Measurements from ENCODE around the gene STXBP1. TPM values are rescaled to one million over a fixed set of nuclear protein-coding genes. Genes with fewer than 3 reads are reported as not detected.

The STXBP1 gene
- total and polyA plus RNA-seq, 2 of the 13 experiments (the other 11 are each of a cell fraction or from before 2014, with no cell fraction given), result 2.9 TPM

DNA sequence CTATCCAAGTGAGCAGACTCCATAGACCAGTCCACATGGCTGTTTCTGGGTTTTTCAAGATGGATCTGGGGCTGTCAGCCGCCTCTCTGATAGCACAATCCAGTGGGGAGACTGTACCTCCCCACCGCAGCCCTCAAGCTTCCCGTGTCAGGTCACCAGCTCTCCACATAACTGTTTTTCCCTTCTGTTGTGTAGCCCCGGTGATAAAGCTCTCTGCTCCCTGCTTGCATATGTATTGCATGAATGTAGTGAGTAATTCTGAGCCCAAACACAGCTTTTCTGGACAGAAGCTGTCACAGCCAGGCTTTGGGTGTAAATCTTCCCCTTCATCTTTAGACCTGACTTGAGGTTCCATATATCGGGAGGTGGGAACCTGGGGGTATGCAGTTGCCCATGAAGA, 71.6 kb downstream of the STXBP1 start:
- CTCF ChIA-PET (ENCODE audit: low intra/inter-chr PET ratio, low total read pairs), result no interaction called here
- Histone ChIP-seq H3K79me2 (ENCODE audit: insufficient read depth, low read length) (no peaks in the 10 kb centered on the region), H2AFZ (ENCODE audit: low read length) (no peak overlapping the region), H3K9me3 (ENCODE audit: low read length) (no peaks in the 10 kb centered on the region), H3K9ac (ENCODE audit: insufficient read depth, low read depth, low read length) (no peak overlapping the region), H4K20me1 (ENCODE audit: insufficient read depth, low read length) (no peaks in the 10 kb centered on the region), H3K27me3 (ENCODE audit: control insufficient read depth in 1 of 2, insufficient read depth in 2 of 2, low read length in 2 of 2) (no peaks in the 10 kb centered on the region), H3K4me3 (replicated peaks in 1 of 3; ENCODE audit: insufficient read depth in 1 of 3, low read depth in 2 of 3, low read length in 3 of 3) (no peak overlapping the region), H3K4me2 (ENCODE audit: low read depth, low read length) (no peak overlapping the region), H3K36me3 (replicated peaks in 1 of 2; ENCODE audit: control insufficient read depth in 1 of 2, insufficient read depth in 2 of 2, low read length in 2 of 2) (no peaks in the 10 kb centered on the region), H3K27ac (ENCODE audit: extremely low read length, insufficient read depth, low read length) (no peak overlapping the region), H3K4me1 (ENCODE audit: insufficient read depth, low read length) (peaks cover 15% of the 10 kb centered on the region)
- no peak for FAIRE-seq
- in situ Hi-C loops (cut with HindIII; ENCODE audit: extremely low pct_ligation_motif_present, low pct_unique_long_range_greater_than_20kb), result no loop called here
- TF ChIP-seq, protein P1, sequence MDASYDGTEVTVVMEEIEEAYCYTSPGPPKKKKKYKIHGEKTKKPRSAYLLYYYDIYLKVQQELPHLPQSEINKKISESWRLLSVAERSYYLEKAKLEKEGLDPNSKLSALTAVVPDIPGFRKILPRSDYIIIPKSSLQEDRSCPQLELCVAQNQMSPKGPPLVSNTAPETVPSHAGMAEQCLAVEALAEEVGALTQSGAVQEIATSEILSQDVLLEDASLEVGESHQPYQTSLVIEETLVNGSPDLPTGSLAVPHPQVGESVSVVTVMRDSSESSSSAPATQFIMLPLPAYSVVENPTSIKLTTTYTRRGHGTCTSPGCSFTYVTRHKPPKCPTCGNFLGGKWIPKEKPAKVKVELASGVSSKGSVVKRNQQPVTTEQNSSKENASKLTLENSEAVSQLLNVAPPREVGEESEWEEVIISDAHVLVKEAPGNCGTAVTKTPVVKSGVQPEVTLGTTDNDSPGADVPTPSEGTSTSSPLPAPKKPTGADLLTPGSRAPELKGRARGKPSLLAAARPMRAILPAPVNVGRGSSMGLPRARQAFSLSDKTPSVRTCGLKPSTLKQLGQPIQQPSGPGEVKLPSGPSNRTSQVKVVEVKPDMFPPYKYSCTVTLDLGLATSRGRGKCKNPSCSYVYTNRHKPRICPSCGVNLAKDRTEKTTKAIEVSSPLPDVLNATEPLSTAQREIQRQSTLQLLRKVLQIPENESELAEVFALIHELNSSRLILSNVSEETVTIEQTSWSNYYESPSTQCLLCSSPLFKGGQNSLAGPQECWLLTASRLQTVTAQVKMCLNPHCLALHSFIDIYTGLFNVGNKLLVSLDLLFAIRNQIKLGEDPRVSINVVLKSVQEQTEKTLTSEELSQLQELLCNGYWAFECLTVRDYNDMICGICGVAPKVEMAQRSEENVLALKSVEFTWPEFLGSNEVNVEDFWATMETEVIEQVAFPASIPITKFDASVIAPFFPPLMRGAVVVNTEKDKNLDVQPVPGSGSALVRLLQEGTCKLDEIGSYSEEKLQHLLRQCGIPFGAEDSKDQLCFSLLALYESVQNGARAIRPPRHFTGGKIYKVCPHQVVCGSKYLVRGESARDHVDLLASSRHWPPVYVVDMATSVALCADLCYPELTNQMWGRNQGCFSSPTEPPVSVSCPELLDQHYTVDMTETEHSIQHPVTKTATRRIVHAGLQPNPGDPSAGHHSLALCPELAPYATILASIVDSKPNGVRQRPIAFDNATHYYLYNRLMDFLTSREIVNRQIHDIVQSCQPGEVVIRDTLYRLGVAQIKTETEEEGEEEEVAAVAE (CRISPR knock-in tag; IDR thresholded peaks at IDR 0.05; ENCODE audit: borderline replicate concordance), result no peak
- TF ChIP-seq ZNF629 (CRISPR knock-in tag; conservative IDR thresholded peaks at IDR 0.05) (no peak), ZNF207 (IDR thresholded peaks at IDR 0.05; ENCODE audit: borderline replicate concordance) (no peak), ZNF33B (CRISPR knock-in tag; IDR thresholded peaks at IDR 0.05) (no peak), HOXA9 (CRISPR knock-in tag; IDR thresholded peaks at IDR 0.05; ENCODE audit: borderline replicate concordance) (no peak), NFE2 (CRISPR knock-in tag; IDR thresholded peaks at IDR 0.05) (no peak), ZNF709 (CRISPR knock-in tag; IDR thresholded peaks at IDR 0.05) (no peak), TGIF2 (CRISPR knock-in tag; IDR thresholded peaks at IDR 0.05) (no peak), REXO4 (CRISPR knock-in tag; IDR thresholded peaks at IDR 0.05; ENCODE audit: borderline replicate concordance) (no peak), NCOR1 (IDR thresholded peaks at IDR 0.05; ENCODE audit: borderline replicate concordance, low read length) (no peak), NR2C2 (CRISPR knock-in tag; IDR thresholded peaks at IDR 0.05; ENCODE audit: borderline replicate concordance) (no peak), MTF2 (CRISPR knock-in tag; IDR thresholded peaks at IDR 0.05; ENCODE audit: borderline replicate concordance) (no peak), ZMAT3 (CRISPR knock-in tag; conservative IDR thresholded peaks at IDR 0.05) (no peak), ZSCAN31 (CRISPR knock-in tag; IDR thresholded peaks at IDR 0.05; ENCODE audit: low read depth) (no peak), KAT2B (IDR thresholded peaks at IDR 0.05; ENCODE audit: borderline replicate concordance, low read depth, low read length) (no peak), XBP1 (CRISPR knock-in tag; IDR thresholded peaks at IDR 0.05) (no peak)
- TF ChIP-seq, protein P2, sequence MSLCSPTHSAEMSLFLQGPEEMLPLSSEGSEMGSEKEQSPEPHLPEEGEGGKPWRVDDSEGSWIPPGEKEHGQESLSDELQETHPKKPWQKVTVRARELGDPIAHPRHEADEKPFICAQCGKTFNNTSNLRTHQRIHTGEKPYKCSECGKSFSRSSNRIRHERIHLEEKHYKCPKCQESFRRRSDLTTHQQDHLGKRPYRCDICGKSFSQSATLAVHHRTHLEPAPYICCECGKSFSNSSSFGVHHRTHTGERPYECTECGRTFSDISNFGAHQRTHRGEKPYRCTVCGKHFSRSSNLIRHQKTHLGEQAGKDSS (CRISPR knock-in tag; IDR thresholded peaks at IDR 0.05; ENCODE audit: borderline replicate concordance, low read depth), result no peak
- TF ChIP-seq, protein P3, sequence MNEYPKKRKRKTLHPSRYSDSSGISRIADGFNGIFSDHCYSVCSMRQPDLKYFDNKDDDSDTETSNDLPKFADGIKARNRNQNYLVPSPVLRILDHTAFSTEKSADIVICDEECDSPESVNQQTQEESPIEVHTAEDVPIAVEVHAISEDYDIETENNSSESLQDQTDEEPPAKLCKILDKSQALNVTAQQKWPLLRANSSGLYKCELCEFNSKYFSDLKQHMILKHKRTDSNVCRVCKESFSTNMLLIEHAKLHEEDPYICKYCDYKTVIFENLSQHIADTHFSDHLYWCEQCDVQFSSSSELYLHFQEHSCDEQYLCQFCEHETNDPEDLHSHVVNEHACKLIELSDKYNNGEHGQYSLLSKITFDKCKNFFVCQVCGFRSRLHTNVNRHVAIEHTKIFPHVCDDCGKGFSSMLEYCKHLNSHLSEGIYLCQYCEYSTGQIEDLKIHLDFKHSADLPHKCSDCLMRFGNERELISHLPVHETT (CRISPR knock-in tag; conservative IDR thresholded peaks at IDR 0.05), result no peak
- BruUV-seq (replicated peaks), result no TSS peak
- no peak for DNase-seq (ENCODE audit: low spot score)
- intact Hi-C loops (cut with micrococcal nuclease; ENCODE audit: unreplicated experiment), result no loop called here
- POLR2A ChIA-PET, result no interaction called here
- no peak for ATAC-seq
- WGBS (ENCODE audit: low lambda C conversion rate), result 78% methylated on average over 5 of the region's 5 CpGs

Measured in HepG2 (cell line).